Measurements from ENCODE around the gene NHLH2.

Gene NHLH2

DNA sequence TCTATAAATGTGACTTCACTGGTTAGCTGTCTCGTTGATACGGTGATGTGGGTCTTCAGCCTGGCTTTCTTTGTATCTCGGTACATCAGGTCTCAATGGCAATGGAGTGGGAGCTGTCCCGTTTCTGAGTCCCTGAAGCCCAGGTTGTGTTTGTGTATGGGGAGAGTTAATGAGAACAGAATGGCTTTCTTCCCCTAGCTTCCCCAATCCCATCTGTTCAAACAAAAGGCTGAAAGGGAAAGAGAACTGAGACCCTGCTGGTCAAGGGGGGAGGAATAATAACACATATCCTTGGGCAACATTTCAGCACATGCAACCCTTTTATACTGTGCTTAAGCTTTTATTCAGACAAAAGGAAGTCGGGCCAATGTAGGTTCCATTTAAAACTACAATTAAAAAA lies 44.0 kb downstream of the NHLH2 start:
- no peak for DNase-seq

DNA sequence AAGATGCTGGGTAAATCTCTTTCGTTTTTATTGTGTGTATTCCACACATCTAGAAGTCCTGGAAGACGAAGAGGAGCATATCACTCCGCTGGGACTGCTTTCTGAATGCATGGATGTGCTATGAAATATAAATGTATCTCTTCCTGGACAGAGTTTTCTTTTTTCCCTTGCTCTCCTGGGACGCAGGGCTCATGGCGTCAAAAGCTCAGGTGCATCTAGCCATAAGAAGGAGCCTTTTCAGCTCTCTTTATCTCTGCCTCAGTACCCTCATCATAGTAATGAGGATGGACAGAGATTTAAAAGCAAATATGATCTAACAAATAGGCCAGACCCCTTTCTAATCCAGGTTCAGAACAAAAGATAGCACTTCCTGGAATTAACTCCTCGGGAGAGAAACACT lies 44.9 kb downstream of the NHLH2 start:
- no peak for DNase-seq

DNA sequence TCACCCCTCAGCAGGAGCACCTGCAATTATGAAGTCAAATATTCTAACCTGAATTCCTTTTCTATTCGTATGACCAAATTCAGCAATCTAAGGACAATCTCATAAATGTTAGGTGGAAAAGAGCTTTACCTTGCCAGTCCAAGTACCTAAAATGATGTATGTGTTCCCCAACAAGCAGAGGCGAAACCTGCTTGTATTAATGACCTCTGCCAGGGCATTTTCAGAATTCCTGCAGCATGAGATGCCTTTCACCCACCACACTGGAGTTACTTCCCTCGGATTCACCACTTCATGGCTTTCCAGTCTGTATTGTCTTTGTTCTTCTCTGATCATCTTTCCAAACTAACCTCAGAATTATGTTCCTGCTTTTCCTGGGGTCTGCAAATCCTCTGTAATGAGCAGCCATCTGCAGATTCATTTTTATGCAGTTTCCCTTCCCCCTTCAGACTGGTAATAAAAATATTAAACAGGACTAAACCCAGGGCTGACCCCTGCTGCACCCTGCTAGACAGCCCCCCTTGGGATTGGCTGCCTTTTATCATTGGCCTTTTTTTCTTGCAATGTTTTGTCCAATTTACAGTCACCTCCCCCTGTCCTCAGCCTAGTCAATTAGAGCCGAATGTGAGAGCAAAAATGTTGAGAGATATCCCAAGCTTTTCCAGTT lies 45.8 kb downstream of the NHLH2 start:
- no peak for DNase-seq

- no peak for DNase-seq
These were observed 47.8 kb downstream of the NHLH2 start for GRCh38 chr1:115793162-115793561.

- no peak for DNase-seq
These were observed 49.1 kb downstream of the NHLH2 start for GRCh38 chr1:115791816-115792215.

GRCh38 chr1:115790846-115791245 lies 50.1 kb downstream of the NHLH2 start:
- DNase-seq = no peak

GRCh38 chr1:115790356-115790755 lies 50.6 kb downstream of the NHLH2 start:
- no peak for DNase-seq
